ENCODE data around the gene PSD2.

Gene PSD2

GRCh38 chr5:139844472-139845145 lies 49.0 kb downstream of the PSD2 start:
- in situ Hi-C loops (cut with MboI; ENCODE audit: low sequenced_read_pairs, unreplicated experiment): no loop called here
- DNase-seq (ENCODE audit: low spot score): peak; percentile 85

DNA sequence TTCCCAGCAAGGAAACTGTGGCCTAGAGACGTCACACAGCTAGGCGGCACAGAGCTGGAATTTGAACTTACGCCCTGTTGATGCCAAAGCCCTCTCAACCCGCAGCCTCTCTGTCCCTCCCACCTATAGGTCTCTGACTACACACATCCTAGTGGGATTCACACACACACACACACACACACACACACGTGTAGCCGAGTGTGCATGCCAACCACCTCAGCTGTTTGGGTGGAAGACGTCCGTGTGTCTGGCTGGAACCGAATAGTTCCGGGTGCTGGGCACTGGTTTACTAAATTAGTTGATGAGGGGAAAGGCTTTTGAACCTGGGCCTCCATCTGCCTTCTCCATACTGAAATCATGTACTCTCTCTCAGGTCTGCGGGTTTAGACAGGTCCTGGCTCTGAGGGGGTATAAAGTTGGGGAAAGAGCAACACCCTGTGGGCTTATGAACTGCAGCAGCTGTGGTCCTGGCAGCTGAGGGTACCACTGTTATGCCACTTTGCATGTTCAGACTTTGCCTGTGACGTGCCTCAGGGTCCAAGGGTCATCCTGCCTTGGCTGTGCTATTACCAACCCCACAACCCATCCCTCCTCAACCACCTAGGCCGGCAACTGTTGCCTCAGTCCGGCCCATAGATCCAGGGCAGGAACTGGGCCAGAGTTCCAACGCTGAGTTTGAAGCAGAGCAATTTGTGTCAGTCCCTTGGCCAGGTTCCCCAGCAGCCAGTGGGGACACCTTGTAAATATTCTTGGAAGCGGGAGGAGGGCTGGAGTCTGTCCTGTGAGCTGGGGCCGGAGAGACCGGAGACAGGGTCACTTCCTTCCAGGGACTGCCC lies 50.5 kb downstream of the PSD2 start:
- in situ Hi-C loops (cut with MboI; ENCODE audit: low sequenced_read_pairs, unreplicated experiment): no loop called here
- TF ChIP-seq, protein P1, sequence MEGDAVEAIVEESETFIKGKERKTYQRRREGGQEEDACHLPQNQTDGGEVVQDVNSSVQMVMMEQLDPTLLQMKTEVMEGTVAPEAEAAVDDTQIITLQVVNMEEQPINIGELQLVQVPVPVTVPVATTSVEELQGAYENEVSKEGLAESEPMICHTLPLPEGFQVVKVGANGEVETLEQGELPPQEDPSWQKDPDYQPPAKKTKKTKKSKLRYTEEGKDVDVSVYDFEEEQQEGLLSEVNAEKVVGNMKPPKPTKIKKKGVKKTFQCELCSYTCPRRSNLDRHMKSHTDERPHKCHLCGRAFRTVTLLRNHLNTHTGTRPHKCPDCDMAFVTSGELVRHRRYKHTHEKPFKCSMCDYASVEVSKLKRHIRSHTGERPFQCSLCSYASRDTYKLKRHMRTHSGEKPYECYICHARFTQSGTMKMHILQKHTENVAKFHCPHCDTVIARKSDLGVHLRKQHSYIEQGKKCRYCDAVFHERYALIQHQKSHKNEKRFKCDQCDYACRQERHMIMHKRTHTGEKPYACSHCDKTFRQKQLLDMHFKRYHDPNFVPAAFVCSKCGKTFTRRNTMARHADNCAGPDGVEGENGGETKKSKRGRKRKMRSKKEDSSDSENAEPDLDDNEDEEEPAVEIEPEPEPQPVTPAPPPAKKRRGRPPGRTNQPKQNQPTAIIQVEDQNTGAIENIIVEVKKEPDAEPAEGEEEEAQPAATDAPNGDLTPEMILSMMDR (IDR thresholded peaks at IDR 0.05; ENCODE audit: borderline replicate concordance, control extremely low read depth, extremely low read depth, insufficient read depth, missing control alignments): no peak
- no peak for DNase-seq (ENCODE audit: low spot score)

More at GRCh38 chr5:139844472-139845145, 49.0 kb downstream of the PSD2 start:
- TF ChIP-seq, protein P1 (IDR thresholded peaks at IDR 0.05; ENCODE audit: borderline replicate concordance, control extremely low read depth, extremely low read depth, insufficient read depth, missing control alignments): peak; percentile 84

DNA sequence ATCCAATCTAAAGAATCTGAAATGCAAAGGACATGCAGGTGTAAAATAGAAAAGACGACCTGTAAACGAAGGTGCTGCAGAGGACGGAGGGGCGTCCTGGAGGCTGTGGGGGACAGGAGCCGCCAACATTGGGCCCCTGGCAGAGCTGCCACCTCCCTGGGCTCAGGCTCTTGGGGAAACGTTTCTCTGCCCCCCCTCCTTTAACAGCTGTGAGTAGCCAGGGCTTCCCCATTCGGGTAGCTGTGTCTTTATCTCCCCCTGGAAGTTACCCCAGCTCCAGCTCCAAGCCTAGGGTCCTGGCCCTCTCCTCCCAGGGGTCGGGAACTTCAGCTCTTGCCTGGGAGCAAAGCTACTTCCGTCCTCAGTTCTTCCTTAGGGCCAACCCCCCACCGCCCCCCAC lies 51.5 kb downstream of the PSD2 start:
- no peak for DNase-seq (ENCODE audit: low spot score)
- in situ Hi-C loops (cut with MboI; ENCODE audit: low sequenced_read_pairs, unreplicated experiment): no loop called here
- TF ChIP-seq, protein P1 (IDR thresholded peaks at IDR 0.05; ENCODE audit: borderline replicate concordance, control extremely low read depth, extremely low read depth, insufficient read depth, missing control alignments): no peak

- in situ Hi-C loops (cut with MboI; ENCODE audit: low sequenced_read_pairs, unreplicated experiment): no loop called here
- TF ChIP-seq, protein P1 (IDR thresholded peaks at IDR 0.05; ENCODE audit: borderline replicate concordance, control extremely low read depth, extremely low read depth, insufficient read depth, missing control alignments): no peak
- peak; percentile 83 for DNase-seq (ENCODE audit: low spot score)
Measured at GRCh38 chr5:139847790-139848507, 52.3 kb downstream of the PSD2 start.

DNA sequence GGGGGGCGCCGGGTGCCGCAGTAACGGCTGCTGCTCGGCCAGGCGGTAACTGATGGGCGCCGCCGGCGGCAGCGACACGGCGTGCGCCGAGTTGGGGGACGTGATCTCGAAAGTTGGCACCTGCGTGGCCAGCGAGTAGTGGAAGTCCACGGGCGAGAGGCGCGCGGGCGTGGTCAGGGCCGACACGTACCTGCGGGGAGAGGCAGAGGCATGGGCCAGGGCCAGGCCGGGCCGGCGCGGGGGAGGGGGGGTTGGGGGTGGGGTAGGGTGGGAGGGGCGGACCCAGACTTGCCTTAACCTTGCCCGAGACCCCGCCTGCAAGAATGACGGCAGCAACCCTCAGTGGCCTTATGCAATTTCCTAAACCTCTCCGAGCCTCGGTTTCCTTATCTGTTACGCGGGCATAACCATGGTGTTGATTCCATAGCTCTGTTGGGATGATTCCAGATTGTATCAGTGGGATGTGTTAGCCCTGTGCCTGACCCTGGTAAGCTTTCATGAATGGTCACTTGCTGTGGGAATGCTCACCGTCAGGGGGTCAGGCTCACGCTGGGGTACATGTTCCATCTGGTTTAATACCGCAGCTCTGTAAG lies 53.0 kb downstream of the PSD2 start:
- TF ChIP-seq, protein P1 (IDR thresholded peaks at IDR 0.05; ENCODE audit: borderline replicate concordance, control extremely low read depth, extremely low read depth, insufficient read depth, missing control alignments): no peak
- in situ Hi-C loops (cut with MboI; ENCODE audit: low sequenced_read_pairs, unreplicated experiment): no loop called here
- DNase-seq (ENCODE audit: low spot score): no peak

DNA sequence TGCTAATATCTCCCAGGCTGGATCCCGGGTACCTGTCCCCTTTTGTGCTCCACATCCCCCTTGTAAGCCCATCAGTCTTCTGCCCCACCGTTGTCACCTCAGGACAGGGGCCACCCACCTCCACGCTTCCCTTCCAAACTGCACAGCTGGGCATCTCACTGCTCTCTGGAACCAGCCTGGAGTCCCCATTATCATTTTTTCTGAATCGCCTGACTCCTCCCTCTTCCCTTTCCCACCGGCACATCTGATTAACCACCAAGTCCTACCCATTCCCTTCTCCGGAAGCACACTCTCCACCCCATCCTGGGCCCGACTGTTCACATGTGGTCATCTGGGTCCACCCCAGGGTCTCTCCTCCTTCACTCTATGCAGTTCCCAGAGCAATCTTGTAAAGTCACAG lies 53.9 kb downstream of the PSD2 start:
- TF ChIP-seq, protein P1 (IDR thresholded peaks at IDR 0.05; ENCODE audit: borderline replicate concordance, control extremely low read depth, extremely low read depth, insufficient read depth, missing control alignments): no peak
- in situ Hi-C loops (cut with MboI; ENCODE audit: low sequenced_read_pairs, unreplicated experiment): no loop called here
- no peak for DNase-seq (ENCODE audit: low spot score)

All from GM13976 (cell line).